Adrenal gland (tissue), 5 donors: ENCODE results near the gene EFNA3.

ENCODE experiments used
- POLR2A ChIP-seq, 2 donors: fragments of 450-650 bp; IDR thresholded peaks; one replicate each; pipeline ENCODE4 v1.6.1; 2017; ENCODE audit warnings: antibody characterized with exemption in 2 of 2, mild to moderate bottlenecking in 2 of 2, moderate library complexity in 1 of 2
- TF ChIP-seq, protein P1 (sequence below), 6 experiments: fragments of 450-650 bp in 4 of 6; fragments of 200-600 bp in 2 of 6; sonication (generic) in 1 of 6; IDR thresholded peaks; 1 replicate in 5 of 6; 2 replicates in 1 of 6; pipeline versions ENCODE4 v1.5.1 to v1.8.0; 2016 to 2021; ENCODE audit warnings: antibody characterized with exemption in 6 of 6, mild to moderate bottlenecking in 2 of 6, moderate library complexity in 1 of 6
- donor health status: DM: no; HTN: no; CAD: no.

DNA sequence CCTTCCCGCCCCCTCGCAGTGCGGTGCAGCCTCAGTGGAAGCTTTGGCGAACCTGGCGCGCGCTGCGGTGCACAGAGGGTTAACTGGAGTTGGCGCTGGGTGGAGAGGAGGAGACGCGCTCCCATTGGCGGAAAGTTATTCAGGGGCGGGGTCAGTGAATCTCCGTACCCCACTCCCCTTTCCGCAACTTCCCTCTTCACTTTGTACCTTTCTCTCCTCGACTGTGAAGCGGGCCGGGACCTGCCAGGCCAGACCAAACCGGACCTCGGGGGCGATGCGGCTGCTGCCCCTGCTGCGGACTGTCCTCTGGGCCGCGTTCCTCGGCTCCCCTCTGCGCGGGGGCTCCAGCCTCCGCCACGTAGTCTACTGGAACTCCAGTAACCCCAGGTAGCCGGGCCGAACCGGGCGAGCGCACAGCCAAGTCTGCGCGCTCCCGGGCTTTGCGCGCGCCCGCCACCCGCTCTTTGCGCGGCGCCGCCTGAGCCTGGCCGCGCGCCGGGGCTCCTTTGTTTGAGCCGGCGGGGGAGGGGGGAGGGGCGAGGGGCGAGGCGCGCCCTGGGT is 15.0 kb upstream of the EFNA3 start, which contains the start of gene EFNA4:
- TF ChIP-seq, protein P1, sequence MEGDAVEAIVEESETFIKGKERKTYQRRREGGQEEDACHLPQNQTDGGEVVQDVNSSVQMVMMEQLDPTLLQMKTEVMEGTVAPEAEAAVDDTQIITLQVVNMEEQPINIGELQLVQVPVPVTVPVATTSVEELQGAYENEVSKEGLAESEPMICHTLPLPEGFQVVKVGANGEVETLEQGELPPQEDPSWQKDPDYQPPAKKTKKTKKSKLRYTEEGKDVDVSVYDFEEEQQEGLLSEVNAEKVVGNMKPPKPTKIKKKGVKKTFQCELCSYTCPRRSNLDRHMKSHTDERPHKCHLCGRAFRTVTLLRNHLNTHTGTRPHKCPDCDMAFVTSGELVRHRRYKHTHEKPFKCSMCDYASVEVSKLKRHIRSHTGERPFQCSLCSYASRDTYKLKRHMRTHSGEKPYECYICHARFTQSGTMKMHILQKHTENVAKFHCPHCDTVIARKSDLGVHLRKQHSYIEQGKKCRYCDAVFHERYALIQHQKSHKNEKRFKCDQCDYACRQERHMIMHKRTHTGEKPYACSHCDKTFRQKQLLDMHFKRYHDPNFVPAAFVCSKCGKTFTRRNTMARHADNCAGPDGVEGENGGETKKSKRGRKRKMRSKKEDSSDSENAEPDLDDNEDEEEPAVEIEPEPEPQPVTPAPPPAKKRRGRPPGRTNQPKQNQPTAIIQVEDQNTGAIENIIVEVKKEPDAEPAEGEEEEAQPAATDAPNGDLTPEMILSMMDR (IDR thresholded peaks at IDR 0.05), result no peak
- peak; percentile 32 to 69 for TF ChIP-seq POLR2A (IDR thresholded peaks at IDR 0.05)
